ENCODE measurements around the gene PTGR1. TPM values are rescaled to one million over a fixed set of nuclear protein-coding genes. Genes with fewer than 3 reads are reported as not detected.

The PTGR1 gene
- total and polyA plus RNA-seq, 2 donors (not counting 3 experiments of a cell fraction or from before 2014, with no cell fraction given): 70.3 to 79.1 TPM

- H3K9me3 ChIP-seq (replicated peaks; ENCODE audit: control insufficient read depth, insufficient read depth, low read length): no peaks in the 10 kb centered on the region
- DNase-seq (ENCODE audit: low read depth, low spot score): no peak
Observed at GRCh38 chr9:111610149-111610548, 10.7 kb upstream of the PTGR1 start.

More at GRCh38 chr9:111610149-111610548, 10.7 kb upstream of the PTGR1 start:
- FAIRE-seq: no peak
- Histone ChIP-seq H4K20me1 (replicated peaks; ENCODE audit: control insufficient read depth, extremely low read depth, insufficient read depth, low read length) (no peaks in the 10 kb centered on the region), H3K79me2 (ENCODE audit: control insufficient read depth, insufficient read depth, low read length) (no peaks in the 10 kb centered on the region), H3K4me1 (ENCODE audit: control insufficient read depth, extremely low read depth, insufficient read depth, low read length) (no peaks in the 10 kb centered on the region), H3K4me3 (replicated peaks in 1 of 3; ENCODE audit: insufficient read depth in 1 of 3, low read depth in 1 of 3, low read length in 3 of 3) (no peak overlapping the region), H3K4me2 (ENCODE audit: insufficient read depth, low read length) (no peak overlapping the region), H3K27me3 (ENCODE audit: control insufficient read depth in 2 of 2, insufficient read depth in 2 of 2, low read length in 2 of 2) (peaks cover 0 to 7% of the 10 kb centered on the region in 2 experiments), H2AFZ (ENCODE audit: low read depth, low read length) (no peak overlapping the region), H3K9ac (replicated peaks; ENCODE audit: extremely low read depth, insufficient read depth, low read length) (no peak overlapping the region), H3K36me3 (ENCODE audit: control insufficient read depth in 2 of 2, extremely low read depth in 1 of 2, insufficient read depth in 2 of 2, low read length in 2 of 2) (no peaks in the 10 kb centered on the region), H3K9me1 (replicated peaks; ENCODE audit: control insufficient read depth, extremely low read depth, insufficient read depth, low read length) (no peaks in the 10 kb centered on the region), H3K27ac (ENCODE audit: insufficient read depth, low read depth, low read length) (no peak overlapping the region)
- ChIA-PET CTCF (interaction anchor here (1.2 to 1.9 kb wide), 3 partner anchors 11 to 21 kb away, joined by 3 to 14 read pairs (median 3); partner anchors contain the start of gene DNAJC25), POLR2A (interaction anchor here (0.7 kb wide), 1 partner anchor 14 kb away, joined by 6 read pairs; no protein-coding TSS in a partner anchor)
- intact Hi-C loops (cut with micrococcal nuclease) (no loop called here), dilution Hi-C loops (cut with MboI; ENCODE audit: extremely low pct_ligation_motif_present, low sequenced_read_pairs) (no loop called here)
- no peak for TF ChIP-seq FOS (IDR thresholded peaks at IDR 0.05; ENCODE audit: borderline replicate concordance, insufficient read depth, low read length)
- TF ChIP-seq JUN (IDR thresholded peaks at IDR 0.05; ENCODE audit: borderline replicate concordance, insufficient read depth, insufficient read length, low read depth): no peak
- no peak for TF ChIP-seq GATA2 (IDR thresholded peaks at IDR 0.05; ENCODE audit: insufficient read depth, insufficient read length, low read depth, low read length)
- no peak for TF ChIP-seq MAX (IDR thresholded peaks at IDR 0.05; ENCODE audit: insufficient read depth, insufficient read length)
- TF ChIP-seq POLR2A (IDR thresholded peaks at IDR 0.05; ENCODE audit: low read depth, low read length): no peak
- TF ChIP-seq EZH2 (IDR thresholded peaks at IDR 0.05; ENCODE audit: borderline replicate concordance, low read depth, low read length, severe bottlenecking): no peak
- TF ChIP-seq CTCF (IDR thresholded peaks at IDR 0.05; ENCODE audit: extremely low read depth in 1 of 2, insufficient read depth in 1 of 2, low read depth in 1 of 2, low read length in 2 of 2): no peak
- no peak for TF ChIP-seq POLR2AphosphoS5 (IDR thresholded peaks at IDR 0.05; ENCODE audit: insufficient read depth, low read depth, low read length)
- TF ChIP-seq MYC (IDR thresholded peaks at IDR 0.05; ENCODE audit: low read depth, low read length): no peak
- BruUV-seq (replicated peaks): no TSS peak

All from endothelial cell of umbilical vein (primary cell).